Activated naive CD4-positive, alpha-beta T cell treated with anti-CD3 and anti-CD28 coated beads, Interleukin-2, amount 10 ng/mL, durations not matched to agents 7 days and 5 days (primary cell): ENCODE data around the gene PARD3.

Experiments used
- CTCF ChIA-PET: fragments of 350-600 bp; sonication (Branson Sonifier 250); formaldehyde crosslinking; loops from one replicate; lab custom pipeline; 2021; ENCODE audit warnings: antibody characterized with exemption; lab: Charles Lee
- DNase-seq: peaks from one replicate; pipeline ENCODE4 v3.0.0-alpha.2; 2020
- H3K27ac Mint-ChIP-seq: one replicate; pipeline ENCODE4 v1.8.0; 2021; ENCODE audit warnings: mild to moderate bottlenecking, moderate library complexity, mixed read lengths
- H3K27me3 Mint-ChIP-seq: one replicate; pipeline ENCODE4 v1.8.0; 2021; ENCODE audit warnings: mild to moderate bottlenecking, mixed read lengths
- H3K36me3 Mint-ChIP-seq: one replicate; pipeline ENCODE4 v1.8.0; 2021; ENCODE audit warnings: mixed read lengths
- H3K4me1 Mint-ChIP-seq: one replicate; pipeline ENCODE4 v1.8.0; 2021; ENCODE audit warnings: mixed read lengths
- H3K4me3 Mint-ChIP-seq: one replicate; pipeline ENCODE4 v1.8.0; 2021; ENCODE audit warnings: mild to moderate bottlenecking, moderate library complexity, mixed read lengths
- H3K9me3 Mint-ChIP-seq: one replicate; pipeline ENCODE4 v1.8.0; 2021; ENCODE audit warnings: mixed read lengths

The PARD3 gene

DNA sequence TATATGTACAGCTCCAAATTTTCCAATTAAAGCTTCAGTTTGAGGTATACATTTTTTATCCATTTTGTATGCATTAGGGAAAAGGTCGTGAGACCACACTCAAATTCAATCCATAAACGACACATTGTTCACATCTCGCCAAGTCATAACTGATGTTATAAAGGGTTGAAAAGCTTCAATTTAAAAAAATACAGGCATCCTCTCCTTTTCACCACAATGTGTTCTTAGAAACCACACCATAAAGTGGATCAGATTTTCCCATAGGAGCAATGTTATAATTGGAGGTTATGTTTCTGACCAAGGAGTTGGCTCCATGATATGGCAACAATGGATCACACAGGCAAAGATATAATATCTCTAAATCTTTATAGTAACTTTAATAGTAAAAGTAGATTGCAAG is 663.6 kb downstream of the PARD3 start:
- no peaks in the 10 kb centered on the region for H3K9me3 Mint-ChIP-seq
- H3K27ac Mint-ChIP-seq, result no peak overlapping the region
- CTCF ChIA-PET, result interaction anchor here (0.9 kb wide), 1 partner anchor 487 kb away, joined by 3 read pairs; no protein-coding TSS in a partner anchor
- no peaks in the 10 kb centered on the region for H3K36me3 Mint-ChIP-seq
- no peak for DNase-seq
- no peak overlapping the region for H3K4me3 Mint-ChIP-seq
- H3K4me1 Mint-ChIP-seq, result no peaks in the 10 kb centered on the region
- no peaks in the 10 kb centered on the region for H3K27me3 Mint-ChIP-seq

- H3K4me1 Mint-ChIP-seq, result no peaks in the 10 kb centered on the region
- H3K9me3 Mint-ChIP-seq, result no peaks in the 10 kb centered on the region
- no peaks in the 10 kb centered on the region for H3K27me3 Mint-ChIP-seq
- H3K4me3 Mint-ChIP-seq, result no peak overlapping the region
- H3K36me3 Mint-ChIP-seq, result no peaks in the 10 kb centered on the region
- DNase-seq, result no peak
- H3K27ac Mint-ChIP-seq, result no peak overlapping the region
- CTCF ChIA-PET, result no interaction called here
These were observed 665.0 kb downstream of the PARD3 start for GRCh38 chr10:34150103-34150502.

DNA sequence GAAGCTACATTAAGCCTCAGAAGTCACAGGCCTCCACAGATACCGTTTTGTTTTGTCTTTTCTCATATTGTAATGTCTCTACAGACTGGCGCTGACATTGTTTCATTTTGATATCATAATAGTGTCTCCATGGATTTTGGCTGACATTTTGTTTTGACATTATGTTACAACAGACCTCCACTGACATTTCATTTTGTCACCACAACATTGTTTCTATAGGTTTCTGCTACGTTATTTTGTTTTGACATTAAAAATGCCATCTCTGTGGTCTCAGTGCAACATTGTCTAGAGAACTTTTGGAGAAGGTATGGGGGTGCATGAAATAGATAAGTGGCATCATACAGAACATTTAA is 666.8 kb downstream of the PARD3 start:
- no peaks in the 10 kb centered on the region for H3K9me3 Mint-ChIP-seq
- CTCF ChIA-PET, result no interaction called here

DNA sequence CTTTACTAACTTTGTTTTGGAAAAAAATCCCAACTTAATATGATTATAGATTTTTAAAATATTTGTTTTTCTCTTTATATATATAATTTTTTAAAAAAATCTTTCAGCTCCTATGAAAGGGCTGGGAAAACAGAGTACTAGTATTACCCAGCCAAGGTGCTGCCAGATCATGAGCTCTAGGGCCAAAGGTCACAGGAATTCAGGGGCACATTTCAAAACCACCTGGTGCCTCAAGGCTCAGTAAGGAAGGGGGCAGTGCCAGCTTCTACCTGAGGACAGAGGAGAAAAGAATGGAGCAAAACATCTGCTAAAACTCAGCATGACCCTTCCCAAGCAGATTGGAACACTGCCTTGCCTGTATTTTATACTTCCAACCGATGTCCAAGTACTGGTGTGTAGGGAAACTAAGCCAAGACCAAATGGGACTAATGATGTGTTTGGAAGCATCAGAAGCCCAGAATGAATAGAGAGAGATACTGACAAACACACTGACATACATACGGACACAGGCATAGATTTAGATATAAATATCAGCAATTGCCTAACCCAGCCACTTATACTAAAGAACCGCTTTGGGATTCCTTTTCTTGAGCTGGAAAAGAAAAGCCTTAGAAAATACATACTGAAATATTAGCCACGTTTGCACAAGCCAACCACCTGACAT is 667.3 kb downstream of the PARD3 start:
- Mint-ChIP-seq H3K4me3 (no peak overlapping the region), H3K27ac (no peak overlapping the region), H3K27me3 (no peaks in the 10 kb centered on the region), H3K4me1 (no peaks in the 10 kb centered on the region), H3K36me3 (no peaks in the 10 kb centered on the region), H3K9me3 (no peaks in the 10 kb centered on the region)
- CTCF ChIA-PET, result no interaction called here
- DNase-seq, result no peak

More for the DNA sequence above, 666.8 kb downstream of the PARD3 start:
- H3K4me3 Mint-ChIP-seq, result no peak overlapping the region
- DNase-seq, result no peak
- no peaks in the 10 kb centered on the region for H3K4me1 Mint-ChIP-seq
- H3K27me3 Mint-ChIP-seq, result no peaks in the 10 kb centered on the region
- no peak overlapping the region for H3K27ac Mint-ChIP-seq
- no peaks in the 10 kb centered on the region for H3K36me3 Mint-ChIP-seq

- CTCF ChIA-PET, result no interaction called here
- H3K9me3 Mint-ChIP-seq, result no peaks in the 10 kb centered on the region
- no peaks in the 10 kb centered on the region for H3K36me3 Mint-ChIP-seq
- DNase-seq, result no peak
- no peaks in the 10 kb centered on the region for H3K27me3 Mint-ChIP-seq
- H3K4me1 Mint-ChIP-seq, result no peaks in the 10 kb centered on the region
- no peak overlapping the region for H3K4me3 Mint-ChIP-seq
- no peak overlapping the region for H3K27ac Mint-ChIP-seq
These were observed 669.4 kb downstream of the PARD3 start for GRCh38 chr10:34145715-34146114.

- H3K27me3 Mint-ChIP-seq, result no peaks in the 10 kb centered on the region
- CTCF ChIA-PET, result interaction anchor here (0.6 kb wide), 1 partner anchor 18 kb away, joined by 3 read pairs; no protein-coding TSS in a partner anchor
- H3K4me3 Mint-ChIP-seq, result no peak overlapping the region
- no peak overlapping the region for H3K27ac Mint-ChIP-seq
- H3K36me3 Mint-ChIP-seq, result no peaks in the 10 kb centered on the region
- H3K9me3 Mint-ChIP-seq, result no peaks in the 10 kb centered on the region
- no peaks in the 10 kb centered on the region for H3K4me1 Mint-ChIP-seq
- DNase-seq, result no peak
These were observed 671.6 kb downstream of the PARD3 start for GRCh38 chr10:34143466-34143865.

- Mint-ChIP-seq H3K4me1 (no peaks in the 10 kb centered on the region), H3K36me3 (no peaks in the 10 kb centered on the region), H3K27me3 (no peaks in the 10 kb centered on the region), H3K4me3 (no peak overlapping the region), H3K9me3 (no peaks in the 10 kb centered on the region), H3K27ac (no peak overlapping the region)
- no peak for DNase-seq
- CTCF ChIA-PET, result no interaction called here
These were observed 673.9 kb downstream of the PARD3 start for GRCh38 chr10:34141032-34141680.

DNA sequence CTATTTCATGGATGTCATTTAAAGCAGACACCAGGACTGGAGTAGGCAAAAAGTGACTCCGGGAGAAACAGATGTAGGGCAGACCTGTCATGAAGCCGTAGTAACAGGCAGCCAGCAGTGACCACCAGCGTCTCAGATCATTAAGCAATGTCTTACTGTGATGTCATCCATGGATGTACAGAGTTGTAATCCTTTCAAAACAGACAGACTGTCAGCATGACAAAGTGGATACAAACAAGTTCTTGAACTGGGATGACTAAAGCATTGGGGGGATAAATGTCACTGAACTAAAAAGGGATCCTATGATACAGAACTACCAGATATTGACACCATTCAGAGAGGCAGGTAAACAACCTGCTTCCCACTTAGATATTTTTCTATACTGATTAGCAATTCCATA is 675.5 kb downstream of the PARD3 start:
- no peak for DNase-seq
- CTCF ChIA-PET, result no interaction called here
- H3K9me3 Mint-ChIP-seq, result no peaks in the 10 kb centered on the region
- no peaks in the 10 kb centered on the region for H3K4me1 Mint-ChIP-seq
- H3K36me3 Mint-ChIP-seq, result no peaks in the 10 kb centered on the region
- no peaks in the 10 kb centered on the region for H3K27me3 Mint-ChIP-seq
- no peak overlapping the region for H3K4me3 Mint-ChIP-seq
- H3K27ac Mint-ChIP-seq, result no peak overlapping the region

- H3K27ac Mint-ChIP-seq, result no peak overlapping the region
- H3K4me1 Mint-ChIP-seq, result no peaks in the 10 kb centered on the region
- H3K36me3 Mint-ChIP-seq, result no peaks in the 10 kb centered on the region
- H3K4me3 Mint-ChIP-seq, result no peak overlapping the region
- CTCF ChIA-PET, result no interaction called here
- no peak for DNase-seq
- no peaks in the 10 kb centered on the region for H3K27me3 Mint-ChIP-seq
- H3K9me3 Mint-ChIP-seq, result no peaks in the 10 kb centered on the region
These were observed 677.1 kb downstream of the PARD3 start for GRCh38 chr10:34137955-34138354.

GRCh38 chr10:34137201-34137600 is 677.9 kb downstream of the PARD3 start:
- Mint-ChIP-seq H3K36me3 (no peaks in the 10 kb centered on the region), H3K4me1 (no peaks in the 10 kb centered on the region), H3K27ac (no peak overlapping the region), H3K9me3 (no peaks in the 10 kb centered on the region), H3K27me3 (no peaks in the 10 kb centered on the region), H3K4me3 (no peak overlapping the region)
- DNase-seq, result no peak
- CTCF ChIA-PET, result no interaction called here

DNA sequence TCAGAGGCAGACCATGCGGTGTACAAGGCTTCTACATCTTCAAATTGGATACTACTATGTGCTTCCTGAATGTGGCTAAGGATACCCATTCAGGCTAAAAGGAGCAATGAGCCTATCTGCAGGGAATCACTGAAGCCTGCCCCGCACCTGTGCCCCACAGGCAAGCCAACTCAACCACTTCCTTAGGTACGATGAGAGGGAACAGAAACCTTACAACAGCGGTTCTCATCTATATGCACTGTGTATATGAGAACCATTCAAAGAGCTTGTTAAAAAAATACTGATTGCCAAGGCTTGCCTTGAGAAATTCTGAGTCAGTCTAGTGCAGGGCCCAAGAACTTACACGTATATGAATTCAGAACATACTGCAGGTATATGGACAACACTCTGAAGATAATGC is 679.6 kb downstream of the PARD3 start:
- CTCF ChIA-PET, result no interaction called here
- Mint-ChIP-seq H3K4me1 (no peaks in the 10 kb centered on the region), H3K36me3 (no peaks in the 10 kb centered on the region), H3K4me3 (no peak overlapping the region), H3K27me3 (no peaks in the 10 kb centered on the region), H3K9me3 (no peaks in the 10 kb centered on the region), H3K27ac (no peak overlapping the region)
- no peak for DNase-seq

- Mint-ChIP-seq H3K36me3 (no peaks in the 10 kb centered on the region), H3K27me3 (no peaks in the 10 kb centered on the region), H3K4me3 (no peak overlapping the region), H3K4me1 (no peaks in the 10 kb centered on the region), H3K9me3 (no peaks in the 10 kb centered on the region), H3K27ac (no peak overlapping the region)
- CTCF ChIA-PET, result no interaction called here
- DNase-seq, result no peak
These were observed 680.5 kb downstream of the PARD3 start for GRCh38 chr10:34134602-34135001.

- DNase-seq, result no peak
- no peaks in the 10 kb centered on the region for H3K4me1 Mint-ChIP-seq
- no peak overlapping the region for H3K27ac Mint-ChIP-seq
- H3K27me3 Mint-ChIP-seq, result no peaks in the 10 kb centered on the region
- H3K36me3 Mint-ChIP-seq, result no peaks in the 10 kb centered on the region
- H3K9me3 Mint-ChIP-seq, result no peaks in the 10 kb centered on the region
- CTCF ChIA-PET, result no interaction called here
- H3K4me3 Mint-ChIP-seq, result no peak overlapping the region
These were observed 681.7 kb downstream of the PARD3 start for GRCh38 chr10:34133406-34133805.

GRCh38 chr10:34131152-34131551 is 683.9 kb downstream of the PARD3 start:
- Mint-ChIP-seq H3K4me3 (no peak overlapping the region), H3K9me3 (no peaks in the 10 kb centered on the region), H3K4me1 (no peaks in the 10 kb centered on the region), H3K27me3 (no peaks in the 10 kb centered on the region), H3K27ac (no peak overlapping the region), H3K36me3 (no peaks in the 10 kb centered on the region)
- DNase-seq, result no peak
- CTCF ChIA-PET, result no interaction called here

GRCh38 chr10:34127676-34128075 is 687.4 kb downstream of the PARD3 start:
- DNase-seq, result no peak
- Mint-ChIP-seq H3K4me3 (no peak overlapping the region), H3K27ac (no peak overlapping the region), H3K9me3 (no peaks in the 10 kb centered on the region), H3K27me3 (no peaks in the 10 kb centered on the region), H3K4me1 (peaks cover 3% of the 10 kb centered on the region), H3K36me3 (no peaks in the 10 kb centered on the region)
- CTCF ChIA-PET, result no interaction called here
